T follicular helper cell (primary cell): Measurements from ENCODE around the gene SKOR2.

Experiments used
- DNase-seq: peaks from one replicate; pipeline ENCODE4 v3.0.0-alpha.2; 2020; ENCODE audit warnings: low read depth
- total RNA-seq, 2 experiments: gene quantifications; one replicate each; lab custom pipeline; 2026; lab: John Stamatoyannopoulos, UW

SKOR2 gene, protein sequence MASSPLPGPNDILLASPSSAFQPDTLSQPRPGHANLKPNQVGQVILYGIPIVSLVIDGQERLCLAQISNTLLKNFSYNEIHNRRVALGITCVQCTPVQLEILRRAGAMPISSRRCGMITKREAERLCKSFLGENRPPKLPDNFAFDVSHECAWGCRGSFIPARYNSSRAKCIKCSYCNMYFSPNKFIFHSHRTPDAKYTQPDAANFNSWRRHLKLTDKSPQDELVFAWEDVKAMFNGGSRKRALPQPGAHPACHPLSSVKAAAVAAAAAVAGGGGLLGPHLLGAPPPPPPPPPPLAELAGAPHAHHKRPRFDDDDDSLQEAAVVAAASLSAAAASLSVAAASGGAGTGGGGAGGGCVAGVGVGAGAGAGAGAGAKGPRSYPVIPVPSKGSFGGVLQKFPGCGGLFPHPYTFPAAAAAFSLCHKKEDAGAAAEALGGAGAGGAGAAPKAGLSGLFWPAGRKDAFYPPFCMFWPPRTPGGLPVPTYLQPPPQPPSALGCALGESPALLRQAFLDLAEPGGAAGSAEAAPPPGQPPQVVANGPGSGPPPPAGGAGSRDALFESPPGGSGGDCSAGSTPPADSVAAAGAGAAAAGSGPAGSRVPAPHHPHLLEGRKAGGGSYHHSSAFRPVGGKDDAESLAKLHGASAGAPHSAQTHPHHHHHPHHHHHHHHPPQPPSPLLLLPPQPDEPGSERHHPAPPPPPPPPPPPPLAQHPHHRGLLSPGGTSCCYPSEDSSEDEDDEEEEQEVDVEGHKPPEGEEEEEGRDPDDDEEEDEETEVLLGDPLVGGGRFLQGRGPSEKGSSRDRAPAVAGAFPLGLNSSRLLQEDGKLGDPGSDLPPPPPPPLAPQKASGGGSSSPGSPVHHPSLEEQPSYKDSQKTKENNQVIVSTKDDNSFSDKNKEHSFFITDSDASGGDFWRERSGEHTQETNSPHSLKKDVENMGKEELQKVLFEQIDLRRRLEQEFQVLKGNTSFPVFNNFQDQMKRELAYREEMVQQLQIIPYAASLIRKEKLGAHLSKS
- 0 reads per million in 2 experiments for total RNA-seq

DNA sequence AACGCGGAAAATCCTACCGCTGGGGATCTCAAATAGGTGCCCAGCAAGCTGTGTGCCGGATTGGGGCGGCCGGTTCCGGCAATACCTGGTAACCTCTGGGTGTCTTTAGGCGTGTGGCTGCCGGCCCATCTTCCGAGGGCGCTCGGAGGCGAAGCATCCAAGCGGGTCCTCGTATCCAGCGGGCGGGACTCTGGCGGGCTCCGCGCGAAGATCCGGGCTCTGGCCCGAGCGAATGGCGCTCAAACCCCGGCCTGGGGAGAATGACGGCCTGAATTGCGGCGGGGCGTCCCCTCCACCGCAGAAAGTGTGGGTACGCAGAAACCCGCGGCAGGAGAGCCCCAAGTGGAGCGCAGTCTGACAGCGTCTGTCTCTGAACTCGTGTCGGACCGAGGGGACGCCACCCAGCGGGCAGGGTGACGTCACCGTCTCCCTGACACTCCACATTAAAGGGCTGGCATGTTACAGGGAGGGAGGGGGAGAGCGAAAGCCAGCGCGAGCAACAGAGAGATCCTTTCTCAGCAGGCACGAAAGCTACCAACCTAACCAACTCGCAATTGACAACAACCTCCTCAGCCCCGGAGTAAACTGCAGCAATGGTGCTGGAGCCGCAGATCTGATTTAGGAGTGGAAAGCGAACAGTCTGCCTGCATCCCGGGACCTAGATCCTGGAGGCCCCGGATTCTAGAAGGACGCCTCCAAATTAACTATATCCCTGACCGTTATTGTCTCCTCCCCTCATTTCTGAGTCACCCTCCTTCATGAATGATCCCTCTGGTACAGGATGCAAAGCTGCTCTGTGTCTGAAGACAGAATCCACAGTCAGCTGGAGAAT lies at the start of gene SKOR2:
SKOR2 (minus strand) TSS at position 372 of the 832 bp plus-strand sequence. CDS start 2,477 bp downstream, outside the sequence.
- DNase-seq, result no peak

DNA sequence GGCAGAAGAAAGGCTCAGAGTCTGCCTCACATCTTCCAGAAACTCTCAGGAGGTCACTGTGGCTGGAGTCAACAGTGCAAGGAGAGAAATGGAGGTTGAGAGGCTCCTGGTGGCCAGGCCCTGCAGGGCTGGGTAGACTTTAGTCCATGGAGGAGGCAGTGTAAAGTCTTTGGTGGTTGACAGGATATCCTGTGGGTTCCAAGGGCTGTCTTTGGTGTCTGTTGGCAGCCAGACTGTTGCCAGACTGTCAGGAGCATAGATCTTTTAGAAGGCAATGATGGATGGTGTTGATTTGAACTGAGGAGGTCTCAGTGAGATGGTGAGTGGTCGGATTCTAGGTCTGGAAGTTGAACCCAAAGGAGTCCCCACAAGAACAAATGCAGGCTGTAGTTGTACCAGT lies 45.0 kb upstream of the SKOR2 start:
- DNase-seq, result no peak

GRCh38 chr18:47294801-47295200 lies 43.3 kb upstream of the SKOR2 start:
- DNase-seq, result no peak

DNA sequence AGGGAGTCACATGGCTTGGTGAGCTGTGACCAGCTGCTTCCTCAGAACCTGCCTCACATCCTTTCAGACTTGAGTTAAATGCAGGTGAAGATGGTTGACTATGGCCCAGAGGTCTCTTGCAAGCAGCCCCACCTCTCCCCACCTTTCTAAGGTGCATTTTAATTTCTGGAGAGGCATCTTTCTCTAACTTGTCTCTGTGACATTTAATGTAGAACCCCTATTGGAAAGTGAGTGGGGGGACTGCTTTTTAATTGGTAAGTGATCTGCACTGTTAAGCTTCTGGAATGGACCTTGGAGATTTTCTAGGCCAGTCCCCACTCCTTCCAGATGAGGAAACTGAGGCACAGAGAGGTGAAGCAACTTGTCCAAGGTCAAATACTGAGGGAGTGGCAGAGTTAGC lies 37.3 kb upstream of the SKOR2 start:
- DNase-seq, result no peak

GRCh38 chr18:47287911-47288585 lies 36.6 kb upstream of the SKOR2 start:
- DNase-seq, result no peak

- DNase-seq, result no peak
These were observed 35.4 kb upstream of the SKOR2 start for GRCh38 chr18:47286776-47287410.

DNA sequence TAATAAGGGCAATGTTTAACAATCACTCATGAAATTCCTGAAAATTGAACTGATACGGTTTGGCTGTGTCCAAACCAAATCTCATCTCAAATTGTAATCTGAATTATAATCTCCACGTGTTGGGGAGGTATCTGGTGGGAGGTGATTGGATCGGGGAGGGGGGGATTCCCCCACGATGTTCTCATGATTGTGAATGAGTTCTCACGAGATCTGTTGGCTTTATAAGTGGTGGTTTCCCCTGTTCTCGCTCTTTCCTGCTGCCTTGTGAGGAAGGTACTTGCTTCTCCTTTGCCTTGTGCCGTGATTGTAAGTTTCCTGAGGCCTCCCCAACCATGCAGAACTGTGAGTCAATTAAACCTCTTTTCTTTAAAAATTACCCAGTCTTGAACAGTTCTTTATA lies 34.0 kb upstream of the SKOR2 start:
- DNase-seq, result no peak

GRCh38 chr18:47284721-47285395 lies 33.4 kb upstream of the SKOR2 start:
- DNase-seq, result no peak

DNA sequence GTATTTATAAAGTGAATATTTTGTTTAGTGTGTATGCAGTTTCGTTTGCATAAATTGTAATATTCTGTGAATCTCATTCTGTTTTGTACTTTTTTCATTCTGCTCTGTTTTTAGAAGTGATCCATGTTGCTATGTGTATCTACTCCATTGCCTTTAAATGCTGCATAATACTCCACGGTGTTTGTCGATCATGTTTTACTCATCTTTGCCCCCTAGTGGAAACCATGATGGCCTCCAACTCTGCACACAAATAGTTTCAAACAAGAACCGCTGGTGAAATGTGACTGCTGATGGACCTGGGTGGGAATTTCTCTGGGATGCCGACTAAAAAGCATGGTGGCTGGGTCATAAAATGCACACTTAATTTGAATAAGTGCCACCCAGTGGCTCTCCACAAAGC lies 32.0 kb upstream of the SKOR2 start:
- DNase-seq, result no peak

DNA sequence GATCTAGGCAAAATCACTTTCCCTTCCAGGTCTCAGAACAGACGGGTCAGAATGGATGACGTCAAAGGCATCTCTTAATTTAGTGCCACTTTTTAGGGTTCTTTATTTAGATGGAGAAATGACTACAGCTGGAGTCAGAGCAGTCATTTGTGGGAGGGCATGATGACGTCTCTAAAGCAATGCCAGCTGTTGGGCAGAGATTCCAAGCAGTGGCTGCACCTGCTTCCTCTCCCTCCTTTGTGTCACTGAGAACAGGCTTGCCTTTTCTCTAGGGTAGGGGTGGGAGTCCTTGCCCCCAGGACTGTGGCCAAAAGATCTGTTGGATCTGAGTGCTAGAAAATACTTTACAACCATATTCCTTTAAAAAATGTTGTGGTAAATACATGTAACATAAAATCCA lies 28.7 kb upstream of the SKOR2 start:
- no peak for DNase-seq

DNA sequence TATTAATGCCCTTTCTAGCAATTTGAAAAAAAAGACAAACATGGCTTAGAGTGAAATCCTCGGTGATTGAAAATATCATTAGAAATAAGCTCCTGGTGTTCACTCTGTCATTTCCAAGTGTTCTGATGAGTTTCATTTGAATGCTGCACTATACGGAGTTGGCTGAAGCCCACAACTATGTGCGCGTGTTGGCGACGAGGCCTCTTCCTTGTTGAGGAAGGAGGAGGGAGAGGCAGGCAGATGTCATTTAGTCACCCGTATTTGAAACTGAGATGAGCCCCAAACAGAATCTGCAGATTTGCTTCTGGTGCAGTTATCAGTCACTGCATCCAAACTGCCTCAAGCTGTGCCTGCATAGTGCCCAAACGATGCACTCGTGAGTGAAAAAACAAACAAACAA lies 23.5 kb upstream of the SKOR2 start:
- DNase-seq, result no peak

DNA sequence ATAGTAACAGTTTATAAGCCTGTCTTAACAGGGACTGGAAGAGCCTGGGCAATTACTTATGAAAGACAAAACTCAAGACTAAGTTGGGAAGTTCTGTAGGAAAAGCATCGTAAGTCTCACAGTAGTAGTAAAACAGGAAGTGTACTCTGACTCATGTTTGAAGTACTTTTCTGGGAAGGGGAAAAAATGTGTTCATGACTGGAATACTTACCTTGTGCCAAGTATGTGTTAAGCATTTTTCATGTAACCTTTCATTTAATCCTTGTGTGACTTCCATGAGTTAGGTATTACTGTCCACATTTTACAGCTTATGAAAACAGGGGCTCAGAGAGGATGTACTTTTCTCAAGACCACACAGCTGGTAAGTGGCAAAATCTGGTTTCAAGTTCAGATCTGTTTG lies 13.7 kb upstream of the SKOR2 start:
- DNase-seq, result no peak

DNA sequence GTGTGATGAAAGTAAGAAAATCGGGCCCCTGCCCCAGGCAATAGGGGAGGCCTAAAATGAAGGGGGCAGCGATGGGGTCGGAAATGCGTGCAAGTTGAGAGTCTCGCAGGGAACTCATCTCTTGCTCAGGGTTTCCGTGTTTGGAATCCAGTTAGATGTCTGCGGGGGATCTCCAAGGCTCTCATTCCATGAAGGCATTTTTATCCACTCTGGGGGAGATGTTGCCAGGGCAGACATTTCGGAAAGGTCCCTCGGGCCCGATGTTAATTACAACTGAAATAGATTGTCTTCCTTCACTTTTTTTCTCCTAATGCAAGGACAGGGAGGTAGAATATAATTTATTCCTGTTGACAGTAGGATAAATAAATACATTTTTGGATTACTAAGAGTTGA lies 12.8 kb upstream of the SKOR2 start:
- DNase-seq, result no peak

GRCh38 chr18:47263430-47264307 lies 12.2 kb upstream of the SKOR2 start:
- DNase-seq, result no peak

GRCh38 chr18:47263150-47263429 lies 11.6 kb upstream of the SKOR2 start:
- DNase-seq, result no peak

DNA sequence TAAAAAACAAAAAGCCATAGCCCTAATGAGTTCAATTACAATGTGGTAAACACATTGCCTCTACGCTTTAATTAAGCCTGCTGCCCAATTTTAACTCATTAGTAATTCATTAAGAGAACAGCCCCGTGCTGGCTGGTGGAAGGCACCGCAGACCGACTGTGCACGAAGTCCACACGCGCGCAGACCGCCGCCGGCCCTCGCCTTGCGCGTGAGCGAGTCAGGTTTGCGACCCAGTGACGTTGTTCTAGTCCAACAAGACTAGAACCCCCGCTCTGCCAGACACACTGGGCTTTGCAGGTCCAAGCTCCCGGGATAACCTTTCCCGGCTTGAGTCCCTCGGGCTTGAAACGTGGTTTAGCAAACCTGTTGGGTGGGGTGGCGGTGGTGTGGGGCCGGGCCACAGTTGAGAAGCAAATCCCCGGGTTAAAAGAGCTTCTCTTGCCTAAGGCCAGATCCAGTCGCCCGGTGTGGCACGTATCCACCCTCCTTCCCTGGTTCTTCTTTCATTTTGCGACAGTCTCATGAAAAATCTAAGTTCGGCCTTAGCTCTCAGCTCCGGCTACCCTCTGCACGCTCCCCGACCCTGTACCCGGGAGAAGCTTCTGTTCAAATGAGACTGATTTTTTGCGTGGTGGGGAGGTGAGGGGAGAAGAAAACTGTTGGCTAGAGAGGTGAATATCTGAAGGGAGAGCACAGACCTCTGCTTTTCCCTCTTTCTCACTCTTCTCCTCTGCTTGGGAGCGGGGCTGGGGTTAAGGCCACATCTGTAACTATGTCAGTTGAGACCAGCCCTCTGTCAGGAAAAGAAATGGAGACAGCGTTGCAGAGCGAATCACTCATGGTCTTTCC lies 11.1 kb upstream of the SKOR2 start:
- DNase-seq, result no peak

GRCh38 chr18:47261902-47262300 lies 10.4 kb upstream of the SKOR2 start:
- DNase-seq, result no peak

DNA sequence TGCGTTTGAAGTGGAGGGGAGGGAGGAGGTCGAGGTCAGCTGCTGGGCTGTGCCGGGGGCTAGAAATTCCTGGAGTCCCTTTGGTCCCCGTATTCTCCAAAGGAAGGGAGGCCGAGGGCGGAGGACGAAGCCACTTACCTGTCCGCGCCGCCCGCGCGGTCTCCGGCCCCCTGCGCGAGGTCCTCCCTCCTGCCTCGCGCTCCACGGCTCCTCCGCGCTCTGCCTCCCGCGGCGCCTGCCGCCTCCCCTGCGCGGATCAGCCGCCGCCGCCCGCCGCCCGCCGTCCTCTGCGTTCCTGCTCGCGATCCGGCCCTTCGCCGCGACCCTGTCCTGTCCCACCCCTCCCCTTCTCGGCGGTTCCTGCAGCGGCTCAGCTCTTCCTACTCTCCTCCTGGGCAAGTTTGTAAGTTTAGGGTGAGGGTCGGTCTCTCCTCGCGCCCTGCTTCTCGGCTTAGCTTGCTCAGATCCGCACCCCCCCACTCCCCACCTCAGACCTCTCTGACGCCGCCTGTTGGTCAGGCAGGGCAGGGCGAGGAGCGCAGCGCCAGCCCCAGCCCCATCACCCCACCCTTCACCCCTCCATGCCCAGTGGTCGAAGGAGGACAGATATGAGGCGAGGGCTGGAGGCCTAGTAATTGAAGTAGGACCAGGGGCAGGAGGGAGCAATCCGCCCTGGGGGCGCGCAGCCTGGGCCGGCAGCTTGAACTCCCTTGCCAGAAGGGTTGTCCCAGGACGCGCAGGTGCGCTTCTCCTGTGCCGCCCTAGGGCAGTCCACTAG lies 9.7 kb upstream of the SKOR2 start:
- no peak for DNase-seq
